Kidney (tissue), 14 donors: ENCODE measurements around the gene CIITA. TPM values are rescaled to one million over a fixed set of nuclear protein-coding genes. Genes with fewer than 3 reads are reported as not detected.

Experiments
- DNase-seq, 5 donors: peaks; one replicate each; pipeline ENCODE4 v3.0.0-alpha.2; 2013 to 2020
- FAIRE-seq: peaks from 2 replicates; lab custom pipeline; 2012; peaks lifted over from hg19 to GRCh38; lab: Jason Lieb, UNC
- H3K27ac ChIP-seq, 2 donors: one replicate each; pipeline ENCODE4 v1.7.0; 2013; ENCODE audit warnings: low read depth in 2 of 2, low read length in 2 of 2, inconsistent platforms in 1 of 2
- H3K27me3 ChIP-seq: one replicate; pipeline ENCODE4 v1.7.1; 2013; ENCODE audit warnings: low read length, inconsistent platforms; ENCODE audit not compliant: control insufficient read depth, insufficient read depth
- H3K36me3 ChIP-seq, 3 donors: one replicate each; pipeline versions ENCODE4 v1.7.0 to v1.7.1; 2013; ENCODE audit warnings: low read length in 3 of 3, control low read depth in 1 of 3, inconsistent platforms in 1 of 3; ENCODE audit not compliant: insufficient read depth in 3 of 3, control insufficient read depth in 2 of 3
- H3K4me1 ChIP-seq, 3 donors: one replicate each; pipeline versions ENCODE4 v1.7.0 to v1.7.1; 2013; ENCODE audit warnings: low read length in 3 of 3, inconsistent platforms in 1 of 3, low read depth in 1 of 3; ENCODE audit not compliant: control insufficient read depth in 2 of 3, insufficient read depth in 2 of 3
- H3K4me3 ChIP-seq, 3 donors: one replicate each; pipeline versions ENCODE4 v1.7.0 to v1.8.1; 2013; ENCODE audit warnings: low read length in 3 of 3, control low read depth in 1 of 3, inconsistent platforms in 1 of 3
- H3K9ac ChIP-seq, 3 donors: one replicate each; pipeline versions ENCODE4 v1.7.0 to v1.7.1; 2013; ENCODE audit warnings: low read length in 3 of 3, control low read depth in 1 of 3, inconsistent platforms in 1 of 3
- H3K9me3 ChIP-seq, 3 donors: one replicate each; pipeline versions ENCODE4 v1.7.0 to v1.7.1; 2013; ENCODE audit warnings: low read length in 3 of 3, control low read depth in 1 of 3, inconsistent platforms in 1 of 3; ENCODE audit not compliant: control insufficient read depth in 2 of 3, insufficient read depth in 1 of 3
- CTCF ChIP-seq: IDR thresholded peaks from 3 replicates; pipeline ENCODE4 v1.5.1; 2012; ENCODE audit warnings: mild to moderate bottlenecking, moderate library complexity, borderline replicate concordance; ENCODE audit not compliant: insufficient read depth; ENCODE audit errors: extremely low read depth
- intact Hi-C: fragments of 100-400 bp; cut with DNase I; formaldehyde crosslinking; loops from one replicate; pipeline ENCODE4 v1.11.1; 2022
- polyA plus RNA-seq: library from polyadenylated mRNA; stranded (reverse); fragments of 350-450 nt; fragmentation: Illumina TruSeq; extraction: RNeasy Lipid Tissue Mini Kit (QIAGEN cat#74804); gene quantifications from one replicate; pipeline ENCODE4 v1.2.3, GENCODE V29; 2014; ENCODE audit warnings: low read depth, low replicate concordance; ENCODE audit not compliant: insufficient read depth
- total RNA-seq: library from RNA; stranded (reverse); fragmentation: NEBNext Ultra II Directional; extraction: Animal tissue kit (Norgen Biotek cat#: 25700); gene quantifications from one replicate; pipeline ENCODE4 v1.2.1, GENCODE V29; 2021
- donor health status: control.
- donor health status: control.
- donor health status: control.
- donor health status: control.
- donor health status: control.
- donor health status: DM: yes; HTN: yes; CAD: no.
- donor health status: Normal renal cell carcinoma (clear cell type).

CIITA gene
- total and polyA plus RNA-seq, 2 donors from 2014 or later = 8.3 to 50.5 TPM

DNA sequence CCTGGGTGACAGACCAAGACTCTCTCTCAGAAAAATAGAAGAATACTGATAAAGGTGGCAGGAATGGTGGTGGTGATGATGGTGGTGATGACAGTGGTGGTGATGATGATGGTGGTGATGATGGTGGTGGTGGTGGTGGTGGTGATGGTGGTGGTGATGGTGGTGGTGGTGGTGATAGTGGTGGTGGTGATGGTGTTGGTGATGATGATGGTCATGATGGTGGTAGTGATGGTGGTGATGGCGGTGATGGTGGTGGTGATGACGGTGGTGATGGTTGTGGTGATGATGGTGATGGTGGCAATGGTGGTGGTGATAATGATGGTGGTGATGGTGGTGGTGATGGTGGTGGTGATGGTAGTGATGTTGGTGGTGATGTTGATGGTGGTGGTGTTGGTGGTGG is 18.0 kb upstream of the CIITA start:
- FAIRE-seq = no peak
- TF ChIP-seq CTCF = no peak

DNA sequence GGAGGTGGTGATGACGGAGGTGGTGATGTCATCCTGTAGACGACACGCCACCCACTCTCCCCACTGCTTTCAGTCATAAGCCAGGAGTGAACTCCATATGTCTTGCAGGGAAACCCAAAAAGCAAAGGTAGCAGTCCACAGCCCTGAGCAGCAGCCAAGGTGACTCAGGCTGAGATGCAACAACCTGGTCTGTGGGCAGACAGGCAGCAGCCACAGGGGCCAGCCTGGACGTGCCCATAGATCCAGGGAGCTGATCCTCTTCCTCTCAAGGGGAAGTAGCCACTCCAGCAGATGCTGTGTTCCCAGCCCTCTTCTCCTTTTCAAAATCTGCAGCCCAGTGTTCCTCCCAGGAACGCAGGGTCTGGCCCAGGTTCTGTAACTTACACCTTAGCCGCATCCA is 17.3 kb upstream of the CIITA start:
- intact Hi-C loops = no loop called here
- Histone ChIP-seq H3K9me3 (no peaks in the 10 kb centered on the region), H3K4me1 (no peaks in the 10 kb centered on the region), H3K9ac (no peak overlapping the region), H3K4me3 (no peak overlapping the region), H3K27me3 (no peaks in the 10 kb centered on the region), H3K27ac (no peak overlapping the region), H3K36me3 (no peaks in the 10 kb centered on the region)
- no peak for TF ChIP-seq CTCF
- DNase-seq = no peak
- no peak for FAIRE-seq

More for the DNA sequence above, 18.0 kb upstream of the CIITA start:
- DNase-seq = no peak
- no peaks in the 10 kb centered on the region for H3K36me3 ChIP-seq
- H3K9me3 ChIP-seq = no peaks in the 10 kb centered on the region
- intact Hi-C loops = no loop called here
- no peaks in the 10 kb centered on the region for H3K4me1 ChIP-seq
- no peaks in the 10 kb centered on the region for H3K27me3 ChIP-seq
- H3K4me3 ChIP-seq = no peak overlapping the region
- H3K9ac ChIP-seq = no peak overlapping the region
- H3K27ac ChIP-seq = no peak overlapping the region

DNA sequence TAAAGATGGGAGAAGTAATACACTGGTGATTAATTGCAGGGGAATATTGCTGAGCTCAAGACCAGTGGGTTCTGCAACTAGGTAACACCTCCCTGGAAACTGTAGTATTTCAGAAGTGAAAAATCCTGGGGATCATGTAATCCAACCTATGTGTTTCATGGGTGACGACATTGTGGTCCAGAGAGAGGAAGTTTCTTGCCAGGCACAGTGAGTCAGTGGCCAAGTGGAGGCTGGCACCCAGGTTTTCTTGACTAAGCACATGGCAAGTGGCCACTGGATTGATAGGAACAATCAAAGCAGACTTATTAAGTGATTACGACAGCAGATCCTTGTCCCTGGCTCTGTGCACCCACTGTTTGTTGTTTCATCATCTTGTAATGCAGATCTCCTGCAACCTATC is 14.6 kb upstream of the CIITA start:
- no peak overlapping the region for H3K27ac ChIP-seq
- TF ChIP-seq CTCF = no peak
- no peak overlapping the region for H3K9ac ChIP-seq
- FAIRE-seq = no peak
- H3K27me3 ChIP-seq = no peaks in the 10 kb centered on the region
- no peaks in the 10 kb centered on the region for H3K9me3 ChIP-seq
- H3K4me3 ChIP-seq = no peak overlapping the region
- H3K4me1 ChIP-seq = no peaks in the 10 kb centered on the region
- no peak for DNase-seq
- no peaks in the 10 kb centered on the region for H3K36me3 ChIP-seq
- intact Hi-C loops = no loop called here
